Stomach (tissue), 4 donors: ENCODE measurements around the gene MPV17L2.

Source experiments
- EP300 ChIP-seq: sonication (generic); formaldehyde crosslinking; IDR thresholded peaks from one replicate; pipeline ENCODE4 v1.6.1; 2017; ENCODE audit warnings: antibody characterized with exemption
- POLR2AphosphoS5 ChIP-seq, 3 donors: sonication (generic); formaldehyde crosslinking; IDR thresholded peaks; one replicate each; pipeline ENCODE4 v1.6.1; 2016; ENCODE audit warnings: antibody characterized with exemption in 3 of 3
- TF ChIP-seq, protein P1 (sequence below), 7 experiments: fragments of 450-650 bp in 4 of 7; fragments of 200-600 bp in 3 of 7; sonication (generic) in 3 of 7; IDR thresholded peaks; one replicate each; pipeline ENCODE4 v1.5.1; 2016 to 2019; ENCODE audit warnings: antibody characterized with exemption in 7 of 7, control low read depth in 2 of 7, mild to moderate bottlenecking in 1 of 7

DNA sequence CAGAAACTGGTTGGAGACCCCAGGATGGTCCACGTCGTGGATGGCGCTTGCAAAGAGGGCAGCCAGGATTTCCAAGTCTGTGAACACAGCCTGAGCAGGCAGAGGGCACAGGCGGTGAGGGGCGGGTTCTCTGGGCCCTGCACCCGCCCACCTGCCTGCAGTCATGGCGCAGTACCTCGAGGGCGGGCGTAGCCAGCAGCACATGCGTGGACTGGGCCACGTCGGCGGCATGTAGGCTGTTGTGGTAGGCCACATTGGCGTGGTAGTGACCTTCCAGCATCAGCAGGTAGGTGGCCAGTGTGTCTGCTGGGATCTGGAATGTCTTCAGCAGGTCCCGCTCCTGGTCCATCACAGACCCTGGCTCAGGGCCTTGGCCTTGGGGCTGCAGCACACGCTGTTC, 25.1 kb downstream of the MPV17L2 start:
- TF ChIP-seq, protein P1, sequence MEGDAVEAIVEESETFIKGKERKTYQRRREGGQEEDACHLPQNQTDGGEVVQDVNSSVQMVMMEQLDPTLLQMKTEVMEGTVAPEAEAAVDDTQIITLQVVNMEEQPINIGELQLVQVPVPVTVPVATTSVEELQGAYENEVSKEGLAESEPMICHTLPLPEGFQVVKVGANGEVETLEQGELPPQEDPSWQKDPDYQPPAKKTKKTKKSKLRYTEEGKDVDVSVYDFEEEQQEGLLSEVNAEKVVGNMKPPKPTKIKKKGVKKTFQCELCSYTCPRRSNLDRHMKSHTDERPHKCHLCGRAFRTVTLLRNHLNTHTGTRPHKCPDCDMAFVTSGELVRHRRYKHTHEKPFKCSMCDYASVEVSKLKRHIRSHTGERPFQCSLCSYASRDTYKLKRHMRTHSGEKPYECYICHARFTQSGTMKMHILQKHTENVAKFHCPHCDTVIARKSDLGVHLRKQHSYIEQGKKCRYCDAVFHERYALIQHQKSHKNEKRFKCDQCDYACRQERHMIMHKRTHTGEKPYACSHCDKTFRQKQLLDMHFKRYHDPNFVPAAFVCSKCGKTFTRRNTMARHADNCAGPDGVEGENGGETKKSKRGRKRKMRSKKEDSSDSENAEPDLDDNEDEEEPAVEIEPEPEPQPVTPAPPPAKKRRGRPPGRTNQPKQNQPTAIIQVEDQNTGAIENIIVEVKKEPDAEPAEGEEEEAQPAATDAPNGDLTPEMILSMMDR (IDR thresholded peaks at IDR 0.05), result no peak
- TF ChIP-seq EP300, result no peak
- no peak for TF ChIP-seq POLR2AphosphoS5 (IDR thresholded peaks at IDR 0.05)
